WERI-Rb-1 (cell line): ENCODE data around the gene TTC7B.

Experiments
- DNase-seq: peaks from one replicate; pipeline ENCODE4 v3.0.0-alpha.2; 2020
- H3K27ac ChIP-seq: fragments of 250-450 bp; sonication (Bioruptor Pico); 2 replicates; pipeline ENCODE4 v1.5.1; 2020; ENCODE audit warnings: mild to moderate bottlenecking, moderate library complexity
- H3K27me3 ChIP-seq: fragments of 250-450 bp; sonication (Bioruptor Pico); 2 replicates; pipeline ENCODE4 v1.5.1; 2021; ENCODE audit warnings: mild to moderate bottlenecking, low read depth, moderate library complexity; ENCODE audit not compliant: insufficient read depth, severe bottlenecking
- H3K36me3 ChIP-seq: fragments of 250-450 bp; sonication (Bioruptor Pico); 2 replicates; pipeline ENCODE4 v1.5.1; 2020; ENCODE audit warnings: mild to moderate bottlenecking, moderate library complexity
- H3K4me3 ChIP-seq: 2 replicates; pipeline ENCODE4 v1.5.1; 2011; ENCODE audit warnings: low read depth, mild to moderate bottlenecking, control low read depth, low read length
- H3K9me3 ChIP-seq: fragments of 250-450 bp; sonication (Bioruptor Pico); 2 replicates; pipeline ENCODE4 v1.5.1; 2021; ENCODE audit warnings: mild to moderate bottlenecking, moderate library complexity; ENCODE audit not compliant: severe bottlenecking
- CTCF ChIP-seq: IDR thresholded peaks from 2 replicates; pipeline ENCODE4 v1.5.1; 2011; ENCODE audit warnings: low read depth, mild to moderate bottlenecking, control low read depth, inconsistent platforms, low read length

TTC7B gene

GRCh38 chr14:90583916-90584605, 232.2 kb downstream of the TTC7B start:
- TF ChIP-seq CTCF, result no peak
- DNase-seq, result no peak

GRCh38 chr14:90583427-90583826, 232.8 kb downstream of the TTC7B start:
- Histone ChIP-seq H3K27me3 (no peaks in the 10 kb centered on the region), H3K36me3 (peaks cover 55% of the 10 kb centered on the region), H3K27ac (no peak overlapping the region), H3K4me3 (no peak overlapping the region), H3K9me3 (no peaks in the 10 kb centered on the region)
- TF ChIP-seq CTCF, result no peak
- no peak for DNase-seq

More at GRCh38 chr14:90583916-90584605, 232.2 kb downstream of the TTC7B start:
- Histone ChIP-seq H3K27ac (no peak overlapping the region), H3K9me3 (no peaks in the 10 kb centered on the region), H3K27me3 (no peaks in the 10 kb centered on the region), H3K4me3 (no peak overlapping the region), H3K36me3 (peaks cover 53% of the 10 kb centered on the region)

DNA sequence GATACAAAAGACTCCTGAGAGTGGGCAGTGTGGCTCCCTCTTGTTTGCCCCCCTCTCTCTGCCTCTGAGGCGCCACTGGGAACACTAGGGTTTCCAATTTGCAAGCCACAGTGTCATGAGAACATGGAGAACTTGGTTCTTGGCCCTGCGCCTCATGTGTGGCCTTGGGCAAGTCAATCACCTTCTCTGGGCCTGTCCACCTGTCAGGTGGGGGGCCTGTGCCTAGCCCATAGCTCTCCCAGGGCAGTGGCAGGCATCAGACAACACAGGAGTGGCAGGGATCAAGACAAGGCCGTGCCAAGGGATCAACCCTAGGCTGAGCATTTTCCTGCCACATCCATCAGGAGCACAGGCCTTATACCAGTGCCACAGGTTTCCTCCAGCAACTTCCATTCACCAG, 234.1 kb downstream of the TTC7B start:
- H3K27ac ChIP-seq, result no peak overlapping the region
- no peak overlapping the region for H3K4me3 ChIP-seq
- DNase-seq, result no peak
- no peaks in the 10 kb centered on the region for H3K27me3 ChIP-seq
- H3K36me3 ChIP-seq, result peaks cover 55% of the 10 kb centered on the region
- no peak for TF ChIP-seq CTCF
- H3K9me3 ChIP-seq, result no peaks in the 10 kb centered on the region

DNA sequence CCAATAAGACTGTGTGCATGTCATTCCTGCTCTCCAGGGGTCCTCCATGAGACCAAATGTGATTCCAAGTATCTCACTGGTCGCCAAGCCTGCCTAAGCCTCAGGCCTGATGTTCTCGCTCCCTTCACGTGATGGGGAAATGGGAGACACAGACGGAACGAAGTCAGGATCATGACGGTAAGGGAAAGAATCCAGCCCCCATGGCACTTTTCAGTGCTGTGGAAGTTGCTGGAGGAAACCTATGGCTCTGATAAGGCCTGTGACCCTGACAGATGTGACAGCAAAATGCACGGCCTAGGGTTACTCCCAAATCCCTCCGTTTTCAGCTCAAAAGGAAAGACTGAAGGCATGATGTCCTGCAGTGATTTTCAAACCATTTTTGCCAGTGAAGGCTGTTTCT, 234.5 kb downstream of the TTC7B start:
- Histone ChIP-seq H3K27ac (no peak overlapping the region), H3K9me3 (no peaks in the 10 kb centered on the region), H3K27me3 (no peaks in the 10 kb centered on the region), H3K36me3 (peaks cover 55% of the 10 kb centered on the region), H3K4me3 (no peak overlapping the region)
- no peak for DNase-seq
- TF ChIP-seq CTCF, result no peak

- Histone ChIP-seq H3K9me3 (no peaks in the 10 kb centered on the region), H3K4me3 (no peak overlapping the region), H3K27me3 (no peaks in the 10 kb centered on the region), H3K27ac (no peak overlapping the region), H3K36me3 (peaks cover 54% of the 10 kb centered on the region)
- no peak for TF ChIP-seq CTCF
- DNase-seq, result no peak
These were observed 235.6 kb downstream of the TTC7B start for GRCh38 chr14:90580377-90581335.
